Pancreas (tissue), 10 donors: ENCODE measurements around the gene LTBP1. TPM values are rescaled to one million over a fixed set of nuclear protein-coding genes. Genes with fewer than 3 reads are reported as not detected.

Source experiments
- ATAC-seq, 4 donors: fragments of 200-7000 bp; cut with Tn5 transposase; one replicate each; pipeline versions ENCODE4 v1.8.0 to v1.9.1; 2020; ENCODE audit warnings: mild to moderate bottlenecking in 4 of 4, moderate library complexity in 4 of 4
- DNase-seq, 6 donors: peaks; one replicate each; pipeline ENCODE4 v3.0.0-alpha.2; 2020
- FAIRE-seq: peaks from 2 replicates; lab custom pipeline; 2012; peaks lifted over from hg19 to GRCh38; lab: Jason Lieb, UNC
- H3K27ac ChIP-seq, 4 donors: fragments of 200-600 bp; sonication (generic); 1 replicate in 3 of 4; 2 replicates in 1 of 4; pipeline versions ENCODE4 v1.5.0 to v1.8.0; 2020
- H3K27me3 ChIP-seq, 4 donors: fragments of 200-600 bp; one replicate each; pipeline ENCODE4 v1.8.0; 2021
- H3K36me3 ChIP-seq, 3 donors: fragments of 200-600 bp; sonication (generic) in 1 of 3; one replicate each; pipeline versions ENCODE4 v1.5.0 to v1.8.0; 2020 to 2021
- H3K4me1 ChIP-seq, 3 donors: fragments of 200-600 bp; one replicate each; pipeline ENCODE4 v1.8.0; 2021
- H3K4me3 ChIP-seq, 4 donors: fragments of 200-600 bp; sonication (generic) in 2 of 4; one replicate each; pipeline versions ENCODE4 v1.5.0 to v1.8.0; 2020 to 2021
- H3K9me3 ChIP-seq, 4 donors: fragments of 200-600 bp; one replicate each; pipeline ENCODE4 v1.8.0; 2021
- WGBS, 2 donors: extraction: QIAGEN DNeasy Blood & Tissue Kit; methylation state at CpG; one replicate each; pipeline ENCODE4 v1.1.7; 2013; 5-methylcytosine and 5-hydroxymethylcytosine counted together
- intact Hi-C, 3 donors: fragments of 100-400 bp; cut with DNase I; formaldehyde crosslinking; loops; one replicate each; pipeline versions ENCODE4 v1.11.1 to v1.14.2; 2022
- polyA plus RNA-seq, 2 donors: library from polyadenylated mRNA; stranded (reverse); fragments of 200-250 nt; gene quantifications; one replicate each; pipeline ENCODE4 v1.2.3, GENCODE V29; 2013
- total RNA-seq, 6 donors: library from RNA; stranded (reverse); fragmentation: NEBNext Ultra II Directional in 4 of 6; extraction: Animal tissue kit (Norgen Biotek cat#: 25700) in 4 of 6; gene quantifications; one replicate each; pipeline versions ENCODE4 v1.2.1 to v1.2.4, GENCODE V29; 2021 to 2023
- TF ChIP-seq, protein P1 (sequence below), 4 donors: fragments of 200-600 bp; sonication (generic) in 3 of 4; IDR thresholded peaks; one replicate each; pipeline versions ENCODE4 v1.5.0 to v1.8.0; 2021; ENCODE audit warnings: antibody characterized with exemption in 4 of 4
- donor health status: healthy with polysubstance abuse.
- donor health status: DM: no; HTN: no; CAD: no; lungs with moderate emphysema.
- donor health status: DM: no; HTN: no; CAD: no.
- donor health status: control.
- donor health status: control.
- donor health status: Bipolar disorder and iron deficiency.
- donor health status: DM: yes; HTN: yes; CAD: no.
- donor health status: DM: no; HTN: no; CAD: no.
- donor health status: DM: no; HTN: no; CAD: no.
- donor health status: DM: yes; HTN: yes; CAD: no.

Gene LTBP1
- total RNA-seq (10 to 100 TPM in 1 of 6 donors, 1 to 10 TPM in 4, under 1 TPM in 1; 0.83 to 21.2 (median 4.1) TPM), polyA plus RNA-seq (1 to 10 TPM; 1.7 to 2.8 TPM)

- FAIRE-seq: no peak
- TF ChIP-seq, protein P1, sequence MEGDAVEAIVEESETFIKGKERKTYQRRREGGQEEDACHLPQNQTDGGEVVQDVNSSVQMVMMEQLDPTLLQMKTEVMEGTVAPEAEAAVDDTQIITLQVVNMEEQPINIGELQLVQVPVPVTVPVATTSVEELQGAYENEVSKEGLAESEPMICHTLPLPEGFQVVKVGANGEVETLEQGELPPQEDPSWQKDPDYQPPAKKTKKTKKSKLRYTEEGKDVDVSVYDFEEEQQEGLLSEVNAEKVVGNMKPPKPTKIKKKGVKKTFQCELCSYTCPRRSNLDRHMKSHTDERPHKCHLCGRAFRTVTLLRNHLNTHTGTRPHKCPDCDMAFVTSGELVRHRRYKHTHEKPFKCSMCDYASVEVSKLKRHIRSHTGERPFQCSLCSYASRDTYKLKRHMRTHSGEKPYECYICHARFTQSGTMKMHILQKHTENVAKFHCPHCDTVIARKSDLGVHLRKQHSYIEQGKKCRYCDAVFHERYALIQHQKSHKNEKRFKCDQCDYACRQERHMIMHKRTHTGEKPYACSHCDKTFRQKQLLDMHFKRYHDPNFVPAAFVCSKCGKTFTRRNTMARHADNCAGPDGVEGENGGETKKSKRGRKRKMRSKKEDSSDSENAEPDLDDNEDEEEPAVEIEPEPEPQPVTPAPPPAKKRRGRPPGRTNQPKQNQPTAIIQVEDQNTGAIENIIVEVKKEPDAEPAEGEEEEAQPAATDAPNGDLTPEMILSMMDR (IDR thresholded peaks at IDR 0.05): peak in 3 of 4 donors; percentile 28 to 66 (median 34)
- peak; percentile 84 to 96 (median 94) for ATAC-seq
These were observed at the start of gene LTBP1 for GRCh38 chr2:32946314-32947075. Gene LTBP1 (plus strand): TSS chr2:32946953. CDS start chr2:32947325, 372 bp downstream.

GRCh38 chr2:32900246-32900973 is 46.3 kb upstream of the LTBP1 start:
- no peak for ATAC-seq
- WGBS, 2 donors: 47 to 53% methylated on average over 12 of the region's 12 CpGs
- Histone ChIP-seq H3K4me1 (no peaks in the 10 kb centered on the region), H3K9me3 (no peaks in the 10 kb centered on the region), H3K27me3 (no peaks in the 10 kb centered on the region), H3K36me3 (no peaks in the 10 kb centered on the region), H3K27ac (no peak overlapping the region), H3K4me3 (no peak overlapping the region)
- no peak for FAIRE-seq
- intact Hi-C loops: no loop called here
- TF ChIP-seq, protein P1 (IDR thresholded peaks at IDR 0.05): no peak
- no peak for DNase-seq

More at GRCh38 chr2:32946314-32947075, at the start of gene LTBP1:
- DNase-seq: peak; percentile 27 to 80 (median 60)
- Histone ChIP-seq H3K4me1 (no peaks in the 10 kb centered on the region), H3K4me3 (peak within 1 kb of the TSS; percentile 47 to 84 (median 58)), H3K27me3 (no peaks in the 10 kb centered on the region), H3K9me3 (no peaks in the 10 kb centered on the region), H3K36me3 (no peaks in the 10 kb centered on the region), H3K27ac (peak within 1 kb of the TSS in 1 of 4 donors; percentile 41)
- 0 to 1% methylated on average over 66 to 68 of the region's 68 CpGs for WGBS, 2 donors
- intact Hi-C loops: no loop called here

GRCh38 chr2:32901313-32901712 is 45.4 kb upstream of the LTBP1 start:
- intact Hi-C loops: no loop called here
- FAIRE-seq: no peak
- no peak for DNase-seq
- WGBS, 2 donors: 68 to 84% methylated on average over 7 of the region's 7 CpGs
- no peaks in the 10 kb centered on the region for H3K27me3 ChIP-seq
- no peak overlapping the region for H3K4me3 ChIP-seq
- no peaks in the 10 kb centered on the region for H3K4me1 ChIP-seq
- H3K9me3 ChIP-seq: no peaks in the 10 kb centered on the region
- no peaks in the 10 kb centered on the region for H3K36me3 ChIP-seq
- TF ChIP-seq, protein P1 (IDR thresholded peaks at IDR 0.05): no peak
- H3K27ac ChIP-seq: no peak overlapping the region
- no peak for ATAC-seq

DNA sequence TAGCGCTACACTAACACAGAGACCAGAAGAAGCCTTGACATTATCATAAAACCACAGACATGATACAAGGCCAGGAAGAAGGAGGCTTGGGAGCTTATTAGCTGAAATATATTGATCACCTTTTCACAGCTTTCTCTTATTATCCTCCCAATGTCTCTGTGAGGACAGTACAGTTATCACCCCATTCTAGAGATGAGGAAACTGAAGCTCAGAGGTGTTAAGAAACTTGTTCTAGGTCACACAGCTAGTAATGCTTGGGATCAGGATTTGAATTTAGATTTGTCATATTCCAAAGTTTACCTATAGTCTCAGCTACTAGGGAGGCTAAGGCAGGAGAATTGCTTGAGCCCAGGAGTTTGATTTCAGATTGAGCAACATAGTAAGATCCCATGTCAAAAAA is 44.6 kb upstream of the LTBP1 start:
- no peak for FAIRE-seq
- Histone ChIP-seq H3K36me3 (no peaks in the 10 kb centered on the region), H3K4me1 (no peaks in the 10 kb centered on the region), H3K27ac (no peak overlapping the region), H3K9me3 (no peaks in the 10 kb centered on the region), H3K27me3 (no peaks in the 10 kb centered on the region), H3K4me3 (no peak overlapping the region)
- no peak for DNase-seq
- WGBS, 2 donors: 88 to 89% methylated on average over 1 of the region's 1 CpG
- TF ChIP-seq, protein P1 (IDR thresholded peaks at IDR 0.05): no peak
- intact Hi-C loops: no loop called here
- ATAC-seq: no peak
